HG03575 (cell line): ENCODE measurements around the gene SLC25A5.
"Not testable (repeated sequence)": the region's sequence is repeated elsewhere in the genome, so short reads cannot be mapped to it uniquely, and the experiment has no call there.

Experiments
- ATAC-seq: cut with Tn5 transposase; IDR thresholded peaks from one replicate; pipeline ENCODE4 v1.9.1; 2021; ENCODE audit not compliant: unreplicated experiment, insufficient number of reproducible peaks, low FRiP score; ENCODE audit errors: extremely low read depth

SLC25A5 gene

GRCh38 chrX:119467842-119468550 is at the start of gene SLC25A5:
SLC25A5 (plus strand) TSS chrX:119468444; CDS start chrX:119468516, 72 bp downstream.
- ATAC-seq: peak; percentile 37

DNA sequence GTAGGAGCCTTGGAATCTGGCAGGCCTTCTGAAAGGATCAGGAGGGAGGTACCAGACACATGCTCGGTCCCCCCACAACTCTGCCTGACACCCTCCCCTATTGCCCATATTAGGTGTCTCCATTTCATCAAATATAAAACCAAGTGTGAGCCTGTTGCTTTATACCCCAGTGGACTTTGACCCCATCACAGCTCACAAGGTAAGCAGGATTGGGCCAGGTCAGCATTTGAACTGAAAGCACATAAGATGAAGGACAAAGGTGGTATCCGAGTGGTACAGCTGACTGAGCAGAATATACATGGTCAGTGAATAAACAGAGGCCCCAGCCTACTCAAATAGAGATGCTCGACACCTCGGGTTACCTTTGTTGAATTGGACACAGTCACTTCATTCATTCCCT is 49.1 kb upstream of the SLC25A5 start:
- no peak for ATAC-seq

DNA sequence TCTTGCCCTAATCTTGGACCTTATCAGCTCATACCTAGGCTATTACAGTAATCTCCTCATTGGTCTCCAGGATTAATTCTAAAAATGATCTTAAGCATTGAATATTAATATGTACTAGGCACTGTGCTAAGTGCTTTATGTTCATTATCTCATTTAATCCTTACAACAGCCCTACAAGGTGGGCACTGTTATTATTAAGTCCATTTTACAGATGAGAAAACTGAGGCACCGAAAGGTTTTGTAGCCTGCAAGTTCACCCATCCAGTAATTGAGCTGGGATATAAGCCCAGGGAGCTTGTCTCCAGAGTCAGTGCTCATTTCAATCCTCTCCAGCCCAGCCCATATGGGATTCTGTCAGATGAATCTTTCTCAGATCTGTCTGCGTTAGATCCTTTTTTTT is 48.3 kb upstream of the SLC25A5 start:
- no peak for ATAC-seq

- no peak for ATAC-seq
Measured at GRCh38 chrX:119421016-119421705, 47.1 kb upstream of the SLC25A5 start.

GRCh38 chrX:119423631-119424030 is 44.6 kb upstream of the SLC25A5 start:
- ATAC-seq: no peak

- ATAC-seq: no peak
Measured at GRCh38 chrX:119424999-119425398, 43.2 kb upstream of the SLC25A5 start.

DNA sequence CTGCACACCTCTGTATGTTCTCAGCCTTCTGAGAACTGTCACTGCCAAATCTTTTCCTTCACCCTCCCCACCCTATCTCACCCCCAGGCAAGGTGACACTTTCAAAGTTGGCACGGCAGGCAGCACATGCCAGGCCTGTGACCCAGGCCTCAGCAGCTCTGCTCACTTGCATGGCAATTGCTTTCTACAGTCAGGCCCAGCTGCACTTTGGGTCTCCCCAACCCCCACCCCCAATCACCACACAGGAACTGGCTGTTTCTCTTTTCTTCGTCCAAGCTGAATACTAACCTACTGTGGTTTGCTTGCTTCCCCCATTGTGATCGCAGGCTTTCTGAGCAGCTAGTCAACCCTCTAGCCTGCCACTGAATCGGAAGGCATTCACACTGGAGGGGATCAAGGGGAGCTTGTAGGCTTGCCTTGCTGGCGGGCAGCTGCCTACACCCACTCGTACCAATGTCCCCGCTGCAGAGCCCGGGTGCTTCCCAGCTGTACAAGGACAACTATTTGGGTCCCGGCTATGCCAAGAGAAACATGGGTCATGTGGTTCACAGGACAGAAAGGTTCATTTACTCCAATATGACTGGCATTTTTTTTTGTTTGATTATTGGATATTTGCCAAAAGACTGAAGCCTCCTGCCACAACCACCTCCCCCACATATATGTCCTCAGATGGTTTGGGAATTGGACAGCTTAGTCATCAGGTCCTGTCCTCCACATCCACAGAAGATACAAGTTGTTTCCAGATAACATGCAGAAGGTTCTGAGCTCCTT is 41.0 kb upstream of the SLC25A5 start:
- ATAC-seq: no peak

DNA sequence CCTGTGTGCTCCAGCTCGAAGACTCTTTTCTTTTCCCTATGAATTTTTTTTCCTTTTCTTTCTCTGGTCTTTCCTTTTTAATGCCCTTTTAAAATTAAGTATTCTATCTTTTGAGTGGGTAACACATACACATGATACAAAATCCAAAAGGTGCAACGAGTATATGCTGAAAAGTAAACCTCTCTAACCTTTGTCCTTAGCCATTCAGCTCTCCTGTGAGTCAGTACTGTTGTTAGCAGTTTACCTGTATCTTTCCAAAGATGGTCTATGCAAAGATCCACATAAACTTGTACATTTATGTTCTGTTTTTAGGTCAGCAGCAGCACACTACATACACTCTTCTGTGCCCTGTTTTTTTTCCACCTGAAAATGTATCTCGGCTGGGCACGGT is 40.5 kb upstream of the SLC25A5 start:
- no peak for ATAC-seq

GRCh38 chrX:119429471-119429870 is 38.8 kb upstream of the SLC25A5 start:
- ATAC-seq: no peak

DNA sequence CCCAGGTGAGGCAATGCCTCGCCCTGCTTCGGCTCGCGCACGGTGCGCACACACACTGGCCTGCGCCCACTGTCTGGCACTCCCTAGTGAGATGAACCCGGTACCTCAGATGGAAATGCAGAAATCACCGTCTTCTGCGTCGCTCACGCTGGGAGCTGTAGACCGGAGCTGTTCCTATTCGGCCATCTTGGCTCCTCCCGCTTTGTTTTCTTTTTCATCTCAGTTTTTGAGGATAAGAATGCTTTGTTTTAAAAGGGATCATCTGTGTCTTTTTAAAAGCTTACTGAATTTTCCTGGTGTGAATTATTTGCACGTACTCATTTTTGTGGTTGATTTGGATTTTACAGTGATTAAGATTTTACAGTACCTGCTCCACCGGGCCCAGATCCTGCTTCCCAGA is 26.9 kb upstream of the SLC25A5 start:
- ATAC-seq: not testable (repeated sequence)

DNA sequence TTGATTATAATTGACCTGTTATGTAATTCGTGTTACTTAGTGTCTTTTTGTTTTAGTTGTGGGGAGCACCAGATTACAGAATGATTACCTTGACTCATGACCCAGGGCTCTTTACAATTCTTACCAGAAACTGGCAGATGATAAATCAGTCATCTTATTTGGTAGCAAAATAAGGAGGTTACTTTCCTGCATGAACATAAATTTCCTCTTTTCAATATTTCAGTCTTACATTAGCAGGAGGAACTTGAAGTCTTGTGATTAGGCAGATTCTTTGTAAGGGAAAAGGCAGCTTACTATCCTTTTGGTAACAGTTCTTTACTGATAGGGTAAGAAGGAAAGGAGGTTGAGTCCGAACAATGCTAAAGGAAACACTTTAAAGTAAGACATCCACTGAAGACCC is 26.0 kb upstream of the SLC25A5 start:
- no peak for ATAC-seq

GRCh38 chrX:119453202-119453601 is 15.0 kb upstream of the SLC25A5 start:
- no peak for ATAC-seq

- no peak for ATAC-seq
Measured at GRCh38 chrX:119455264-119455663, 13.0 kb upstream of the SLC25A5 start.

- no peak for ATAC-seq
Measured at GRCh38 chrX:119459181-119459580, 9.1 kb upstream of the SLC25A5 start.

GRCh38 chrX:119465555-119465954 is 2.7 kb upstream of the SLC25A5 start:
- ATAC-seq: no peak

- ATAC-seq: no peak
Measured at GRCh38 chrX:119466970-119467369, 1.3 kb upstream of the SLC25A5 start.

DNA sequence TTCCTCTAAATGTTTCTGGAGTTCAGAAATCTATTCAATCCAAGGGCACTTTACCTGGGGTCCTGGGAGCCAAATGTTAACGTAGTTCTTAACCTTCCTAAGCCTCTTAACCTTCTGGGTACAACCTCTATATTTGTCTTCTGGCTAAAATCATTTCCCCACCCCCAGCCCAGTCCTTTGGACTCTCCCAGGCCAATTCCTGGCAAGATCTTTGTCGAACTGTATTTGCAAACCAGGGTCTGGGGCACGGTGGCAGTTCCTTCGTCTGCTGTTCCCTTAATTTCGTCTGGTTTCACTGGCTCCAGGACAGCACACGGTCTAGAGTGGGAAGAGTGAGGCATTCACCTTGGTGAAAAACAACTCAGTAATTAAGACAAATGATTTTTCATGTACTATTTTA is 811 bp upstream of the SLC25A5 start:
- no peak for ATAC-seq

- ATAC-seq: no peak
Measured at GRCh38 chrX:119468551-119469312, 488 bp downstream of the SLC25A5 start.

GRCh38 chrX:119469313-119469635 is 1.0 kb downstream of the SLC25A5 start:
- ATAC-seq: no peak
